Neuron (in vitro differentiated cells): ENCODE data around the gene HADHB.

Experiments used
- H2AFZ ChIP-seq: one replicate; pipeline ENCODE4 v1.6.1; 2013; ENCODE audit warnings: low read depth, mild to moderate bottlenecking, inconsistent platforms, low read length, moderate library complexity
- H3K27me3 ChIP-seq: one replicate; pipeline ENCODE4 v1.6.1; 2013; ENCODE audit warnings: low read length; ENCODE audit not compliant: insufficient read depth
- H3K36me3 ChIP-seq: one replicate; pipeline ENCODE4 v1.6.1; 2013; ENCODE audit warnings: low read length; ENCODE audit not compliant: insufficient read depth
- H3K4me1 ChIP-seq: one replicate; pipeline ENCODE4 v1.6.1; 2013; ENCODE audit warnings: low read length; ENCODE audit not compliant: insufficient read depth
- H3K4me3 ChIP-seq: 2 replicates; pipeline ENCODE4 v1.5.1; 2013; ENCODE audit warnings: mild to moderate bottlenecking, low read length, moderate library complexity
- H3K9me3 ChIP-seq: one replicate; pipeline ENCODE4 v1.6.1; 2013; ENCODE audit warnings: low read length

Gene HADHB

DNA sequence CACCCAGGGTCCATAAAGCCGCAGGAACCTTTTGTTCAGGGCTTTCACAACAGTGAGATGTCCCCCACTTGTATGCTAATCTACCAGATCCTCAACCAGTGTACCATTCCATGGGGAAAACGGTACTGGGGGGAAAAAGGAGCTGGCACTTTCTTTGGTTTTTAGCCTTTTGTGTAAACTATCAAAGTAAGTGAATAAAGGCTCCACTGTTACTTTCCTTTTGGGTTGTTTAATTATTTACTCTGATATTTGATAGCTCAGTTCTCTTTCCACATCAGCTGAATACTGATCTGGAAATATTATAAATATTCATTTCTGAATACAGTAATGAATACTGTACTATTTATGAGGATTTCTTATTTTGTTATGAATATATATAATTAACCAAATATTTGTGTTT, 20.6 kb upstream of the HADHB start:
- Histone ChIP-seq H3K36me3 (peaks cover 50% of the 10 kb centered on the region), H3K4me1 (no peaks in the 10 kb centered on the region), H3K27me3 (no peaks in the 10 kb centered on the region), H3K9me3 (peaks cover 21% of the 10 kb centered on the region), H3K4me3 (no peak overlapping the region), H2AFZ (no peak overlapping the region)

DNA sequence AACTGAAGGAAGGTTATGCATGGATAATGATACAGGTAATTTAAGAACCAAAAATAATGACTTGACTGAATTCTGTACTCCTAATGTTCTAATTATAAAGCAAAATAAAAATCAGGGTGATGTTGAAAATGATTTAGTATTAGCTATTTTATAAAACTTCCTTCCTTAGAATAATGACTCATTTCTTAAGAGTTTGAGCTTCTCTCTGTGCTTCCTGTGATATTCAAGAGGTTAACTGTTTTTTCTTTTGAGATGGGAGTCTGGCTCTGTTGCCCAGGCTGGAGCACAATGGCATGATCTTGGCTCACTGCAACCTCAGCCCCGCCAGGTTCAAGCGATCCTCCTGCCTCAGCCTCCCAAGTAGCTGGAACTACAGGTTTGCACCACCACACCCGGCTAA, 15.1 kb upstream of the HADHB start:
- no peak overlapping the region for H2AFZ ChIP-seq
- no peaks in the 10 kb centered on the region for H3K27me3 ChIP-seq
- H3K36me3 ChIP-seq, result peaks cover 75% of the 10 kb centered on the region
- no peak overlapping the region for H3K4me3 ChIP-seq
- H3K9me3 ChIP-seq, result peaks cover 18% of the 10 kb centered on the region
- H3K4me1 ChIP-seq, result no peaks in the 10 kb centered on the region

DNA sequence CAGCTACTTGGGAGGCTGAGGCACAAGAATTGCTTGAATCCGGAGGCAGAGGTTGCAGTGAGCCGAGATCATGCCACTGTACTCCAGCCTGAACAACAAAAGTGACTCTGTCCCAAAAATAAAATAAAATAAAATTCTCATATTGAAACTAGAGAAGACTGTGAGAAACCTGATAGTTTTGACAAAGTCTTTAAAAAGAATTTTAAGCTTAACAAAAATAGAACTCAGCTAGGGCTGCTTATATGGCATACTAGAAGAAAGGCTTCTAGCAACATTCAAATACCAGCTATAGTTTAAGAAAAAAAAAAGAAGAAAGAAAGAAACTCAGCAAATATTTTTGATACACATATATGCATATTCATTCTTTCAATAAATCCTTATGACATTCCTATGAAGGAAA, 13.9 kb upstream of the HADHB start:
- Histone ChIP-seq H3K4me3 (no peak overlapping the region), H3K9me3 (peaks cover 18% of the 10 kb centered on the region), H3K36me3 (peaks cover 80% of the 10 kb centered on the region), H3K27me3 (no peaks in the 10 kb centered on the region), H3K4me1 (no peaks in the 10 kb centered on the region), H2AFZ (no peak overlapping the region)

DNA sequence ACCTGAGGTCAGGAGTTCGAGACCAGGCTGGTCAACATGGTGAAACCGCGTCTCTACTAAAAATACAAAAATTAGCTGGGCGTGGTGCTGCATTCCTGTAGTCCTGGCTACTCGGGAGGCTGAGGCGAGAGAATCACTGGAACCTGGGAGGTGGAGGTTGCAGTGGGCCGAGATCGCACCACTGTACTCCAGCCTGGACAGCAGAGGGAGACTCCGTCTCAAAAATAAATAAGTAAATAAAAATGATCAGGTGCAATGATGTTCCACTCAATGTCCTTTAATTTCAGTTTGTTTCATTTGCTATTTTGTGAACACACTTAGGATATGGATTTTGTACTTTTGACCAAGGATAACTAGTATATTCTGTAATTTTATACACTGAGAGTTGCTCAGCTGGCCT, 9.7 kb upstream of the HADHB start:
- Histone ChIP-seq H3K27me3 (no peaks in the 10 kb centered on the region), H3K9me3 (no peaks in the 10 kb centered on the region), H2AFZ (no peak overlapping the region), H3K4me1 (no peaks in the 10 kb centered on the region), H3K36me3 (peaks cover 69% of the 10 kb centered on the region), H3K4me3 (no peak overlapping the region)

DNA sequence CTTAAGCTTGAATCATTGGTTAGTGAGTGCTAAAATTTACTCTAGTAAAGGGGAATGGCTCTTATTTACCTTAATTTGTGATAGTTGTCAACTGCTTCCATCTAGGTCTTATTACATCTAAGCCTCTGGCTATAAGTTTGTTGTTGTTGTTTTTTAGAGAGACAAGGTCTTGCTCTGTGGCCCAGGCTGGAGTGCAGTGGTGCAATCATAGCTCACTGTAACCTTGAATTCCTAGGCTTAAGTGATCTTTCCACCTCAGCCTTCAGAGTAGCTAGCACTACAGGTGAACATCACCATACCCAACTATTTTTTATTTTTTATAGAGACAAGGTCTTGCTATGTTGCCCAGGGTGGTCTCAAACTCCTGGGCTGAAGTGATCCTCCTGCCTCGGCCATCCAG, 6.9 kb upstream of the HADHB start:
- H3K36me3 ChIP-seq, result peaks cover 45% of the 10 kb centered on the region
- H3K9me3 ChIP-seq, result no peaks in the 10 kb centered on the region
- no peaks in the 10 kb centered on the region for H3K4me1 ChIP-seq
- H3K4me3 ChIP-seq, result no peak overlapping the region
- no peaks in the 10 kb centered on the region for H3K27me3 ChIP-seq
- H2AFZ ChIP-seq, result no peak overlapping the region

DNA sequence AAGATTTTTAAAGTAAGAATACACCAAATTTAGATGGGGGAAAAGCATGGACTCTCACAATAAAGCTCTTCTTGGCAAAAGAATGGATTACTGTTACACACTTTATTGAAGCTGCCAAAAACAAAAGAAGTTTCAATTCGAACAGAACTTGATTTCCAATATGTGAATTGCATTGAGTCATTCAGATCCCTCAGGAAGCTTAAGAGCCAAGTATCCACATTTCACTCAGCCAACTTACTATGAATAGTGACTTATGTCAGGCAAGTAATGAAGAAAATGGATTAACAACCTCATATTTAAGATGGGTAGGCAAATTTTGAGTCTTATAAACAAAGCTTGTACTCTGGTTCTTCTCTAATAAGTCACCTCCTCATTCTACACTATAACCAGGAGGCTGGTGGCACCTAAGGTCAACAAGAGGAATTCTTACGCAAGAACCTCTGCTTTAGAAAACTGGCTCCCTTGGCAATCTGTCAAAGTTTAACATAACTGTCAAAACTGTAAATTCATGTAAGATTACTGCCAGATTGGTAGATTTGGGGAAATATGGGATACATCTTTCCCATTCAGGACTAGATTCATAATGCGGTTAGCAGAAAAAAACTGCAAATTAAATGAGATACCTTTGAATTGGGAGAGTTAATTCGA, 6.3 kb upstream of the HADHB start:
- Histone ChIP-seq H3K36me3 (peaks cover 39% of the 10 kb centered on the region), H2AFZ (no peak overlapping the region), H3K4me3 (no peak overlapping the region), H3K27me3 (no peaks in the 10 kb centered on the region), H3K9me3 (no peaks in the 10 kb centered on the region), H3K4me1 (peaks cover 4% of the 10 kb centered on the region)

DNA sequence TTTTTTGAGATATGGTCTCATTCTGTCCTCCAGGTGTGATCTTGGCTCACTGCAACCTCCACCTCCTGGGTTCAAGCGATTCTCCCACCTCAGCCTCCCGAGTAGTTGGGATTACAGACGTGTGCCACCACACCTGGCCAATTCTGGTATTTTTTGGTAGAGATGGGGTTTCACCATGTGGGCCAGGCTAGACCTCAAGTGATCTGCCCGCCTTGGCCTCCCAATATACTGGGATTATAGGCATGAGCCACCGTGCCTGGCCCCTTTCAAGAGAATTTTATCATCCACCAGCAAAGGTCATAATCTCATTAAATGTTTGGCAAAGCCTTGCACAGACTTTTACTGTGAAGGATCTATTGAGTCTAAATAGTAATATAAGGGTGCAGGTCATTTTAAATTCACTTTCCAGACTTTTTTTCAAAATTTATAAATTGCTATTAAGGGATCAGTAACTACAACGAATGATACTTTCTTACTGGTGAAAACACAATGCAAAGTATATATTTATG, 2.8 kb upstream of the HADHB start:
- Histone ChIP-seq H3K9me3 (no peaks in the 10 kb centered on the region), H2AFZ (no peak overlapping the region), H3K4me1 (peaks cover 17% of the 10 kb centered on the region), H3K36me3 (peaks cover 13% of the 10 kb centered on the region), H3K27me3 (no peaks in the 10 kb centered on the region), H3K4me3 (no peak overlapping the region)

DNA sequence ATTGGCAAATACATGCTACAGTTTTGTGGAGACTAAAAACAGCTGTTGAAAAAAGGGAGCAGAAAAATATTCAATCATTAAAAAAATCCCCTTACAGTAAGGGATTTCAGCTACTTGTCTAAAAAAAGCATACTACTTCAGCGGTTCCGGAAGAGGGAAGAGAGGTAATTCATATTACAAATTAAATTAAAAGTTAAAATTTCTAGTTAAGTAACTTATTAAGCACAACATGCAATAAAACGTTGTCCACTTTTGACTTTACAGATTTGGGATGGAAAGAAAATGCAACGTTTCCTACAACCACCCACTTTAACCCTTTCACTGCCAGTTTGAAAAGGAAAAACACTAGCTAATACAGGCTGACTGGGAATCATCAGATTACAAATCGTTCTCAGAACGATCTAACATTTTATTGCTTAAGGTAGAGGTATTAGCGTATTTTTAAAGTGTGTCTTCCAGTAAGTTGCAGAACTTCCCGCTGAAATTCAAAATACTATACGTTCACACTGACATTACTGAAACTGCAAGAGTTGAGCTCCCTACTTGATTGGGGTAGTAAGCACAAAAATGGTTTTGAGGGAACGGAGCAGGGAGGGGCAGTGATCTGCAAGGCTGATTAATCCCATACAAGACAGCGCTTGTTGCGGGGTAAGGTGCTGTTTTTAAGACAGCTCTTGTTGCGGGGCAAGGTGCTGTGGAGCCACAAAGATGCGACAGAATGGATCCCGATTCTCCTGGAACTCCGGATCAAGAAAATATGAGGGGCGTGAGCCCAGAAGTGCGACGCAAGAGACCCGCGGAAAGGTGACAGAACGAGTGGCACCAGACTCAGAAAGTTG, 1.1 kb upstream of the HADHB start:
- Histone ChIP-seq H3K36me3 (no peaks in the 10 kb centered on the region), H3K4me1 (peaks cover 18% of the 10 kb centered on the region), H3K27me3 (no peaks in the 10 kb centered on the region), H3K9me3 (no peaks in the 10 kb centered on the region), H3K4me3 (peak overlapping the region; percentile 92), H2AFZ (peak overlapping the region; percentile 78)

DNA sequence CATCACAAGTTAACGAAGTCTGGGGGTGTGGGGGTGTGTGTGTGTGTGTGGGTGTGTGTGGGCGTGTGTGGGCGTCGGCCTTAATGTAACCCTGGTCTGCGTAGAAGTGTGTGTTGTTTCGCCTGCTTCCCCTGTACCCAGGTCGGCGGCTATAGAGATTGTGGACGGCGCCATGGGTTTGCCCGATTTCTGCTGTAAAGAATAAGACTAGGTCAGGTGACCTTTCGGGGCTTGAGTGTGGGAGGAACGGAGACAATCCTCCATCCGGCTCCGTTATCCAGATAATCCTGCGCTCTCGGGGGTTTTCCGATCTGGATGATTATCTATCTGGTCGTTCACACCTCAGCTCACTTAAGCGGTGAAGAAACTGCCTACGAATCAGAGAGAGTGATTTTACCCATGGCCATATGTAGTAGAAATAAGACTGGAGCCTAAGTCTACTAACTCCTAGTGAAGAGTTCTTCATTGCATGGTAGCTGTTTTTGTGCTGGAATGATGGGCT, 543 bp downstream of the HADHB start:
- peaks cover 18% of the 10 kb centered on the region for H3K4me1 ChIP-seq
- H3K9me3 ChIP-seq, result no peaks in the 10 kb centered on the region
- no peaks in the 10 kb centered on the region for H3K27me3 ChIP-seq
- peak overlapping the region; percentile 92 for H3K4me3 ChIP-seq
- peak overlapping the region; percentile 78 for H2AFZ ChIP-seq
- H3K36me3 ChIP-seq, result no peaks in the 10 kb centered on the region

DNA sequence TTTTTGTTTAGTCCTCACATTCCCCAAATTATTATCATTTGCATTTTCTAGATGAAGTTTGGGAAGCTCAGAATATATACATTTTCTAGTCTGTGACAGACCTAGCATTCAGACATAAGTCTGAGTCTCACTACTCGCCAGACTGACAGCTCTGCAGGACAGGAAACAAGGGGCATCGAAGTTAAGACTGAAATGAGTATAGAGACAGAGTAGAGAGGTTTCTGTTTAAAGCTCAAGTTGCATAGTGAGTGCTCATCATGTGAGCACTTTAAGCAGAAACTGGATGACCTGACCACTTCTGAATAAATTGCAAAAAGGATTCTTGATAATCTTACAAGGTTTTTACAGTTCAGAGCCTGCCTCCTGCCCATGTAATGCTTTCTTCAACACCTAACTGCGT, 1.1 kb downstream of the HADHB start:
- Histone ChIP-seq H3K4me1 (peaks cover 18% of the 10 kb centered on the region), H3K4me3 (peak overlapping the region; percentile 92), H3K36me3 (no peaks in the 10 kb centered on the region), H3K9me3 (no peaks in the 10 kb centered on the region), H2AFZ (no peak overlapping the region), H3K27me3 (no peaks in the 10 kb centered on the region)

DNA sequence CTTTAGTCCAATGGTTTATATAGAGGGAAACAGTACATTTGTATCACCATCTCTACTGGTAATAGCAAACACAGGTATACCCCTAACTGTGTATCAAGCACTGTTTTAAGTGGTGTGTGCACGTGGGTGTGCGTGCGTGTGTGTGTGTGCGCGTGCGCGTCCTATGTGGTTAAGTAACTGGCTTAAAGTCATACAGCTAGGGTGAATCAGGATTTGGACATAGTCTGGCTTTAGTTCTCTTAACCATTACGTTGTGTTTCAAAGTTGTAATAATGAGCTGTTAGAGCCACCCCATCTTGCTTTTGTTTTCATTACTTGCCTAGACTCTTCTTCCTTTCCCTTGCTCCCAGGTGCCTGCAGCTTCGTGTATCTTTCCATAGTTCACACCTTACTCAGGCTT, 2.1 kb downstream of the HADHB start:
- no peaks in the 10 kb centered on the region for H3K9me3 ChIP-seq
- peaks cover 18% of the 10 kb centered on the region for H3K4me1 ChIP-seq
- H3K27me3 ChIP-seq, result no peaks in the 10 kb centered on the region
- no peak overlapping the region for H2AFZ ChIP-seq
- no peaks in the 10 kb centered on the region for H3K36me3 ChIP-seq
- peak overlapping the region; percentile 3 for H3K4me3 ChIP-seq

DNA sequence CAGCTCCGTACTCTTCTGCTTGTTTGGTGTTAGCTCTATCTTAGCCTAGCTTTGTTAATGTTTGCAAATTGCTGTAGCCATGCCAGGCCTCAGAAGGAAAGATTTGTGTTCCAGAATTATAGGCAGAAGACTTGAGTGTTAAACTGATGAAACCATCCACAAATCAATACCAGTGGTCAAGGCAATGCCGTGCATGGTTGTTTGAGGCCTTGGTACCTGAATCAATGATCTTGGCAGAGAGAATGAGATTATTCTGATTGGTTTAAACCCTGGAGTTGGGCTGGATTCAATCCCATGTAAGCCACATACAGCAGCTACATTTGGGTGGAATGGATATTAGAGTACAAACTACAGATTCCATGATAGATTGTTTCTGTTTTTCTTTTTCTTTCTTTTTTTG, 4.9 kb downstream of the HADHB start:
- no peak overlapping the region for H3K4me3 ChIP-seq
- no peaks in the 10 kb centered on the region for H3K9me3 ChIP-seq
- H2AFZ ChIP-seq, result no peak overlapping the region
- peaks cover 15% of the 10 kb centered on the region for H3K4me1 ChIP-seq
- peaks cover 3% of the 10 kb centered on the region for H3K36me3 ChIP-seq
- no peaks in the 10 kb centered on the region for H3K27me3 ChIP-seq

DNA sequence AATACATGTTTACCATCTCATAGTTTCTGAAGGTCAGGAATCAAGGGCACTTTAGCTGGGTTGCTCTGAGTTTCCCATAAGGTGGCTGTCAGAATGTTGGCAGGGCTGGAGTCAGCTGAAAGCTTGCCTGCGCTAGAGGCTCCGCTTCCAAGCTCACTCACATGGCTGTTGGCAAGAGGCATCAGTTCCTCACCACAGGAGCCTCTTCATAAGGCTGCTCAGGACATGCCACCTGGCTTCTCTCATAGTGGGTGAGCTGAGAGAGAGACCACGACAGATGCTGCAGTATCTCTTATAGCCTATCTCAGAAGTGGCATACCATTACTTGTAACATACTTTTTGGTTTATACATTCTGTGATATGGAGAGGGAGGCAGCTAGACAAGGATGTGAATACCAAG, 7.2 kb downstream of the HADHB start:
- Histone ChIP-seq H2AFZ (no peak overlapping the region), H3K4me1 (peaks cover 2% of the 10 kb centered on the region), H3K9me3 (no peaks in the 10 kb centered on the region), H3K4me3 (no peak overlapping the region), H3K36me3 (peaks cover 7% of the 10 kb centered on the region), H3K27me3 (no peaks in the 10 kb centered on the region)
